LNCAP (cell line): ENCODE results near the gene RELL1.

Experiments used
- TF ChIP-seq, protein P1 (sequence below): fragments of 450-650 bp; IDR thresholded peaks from 2 replicates; pipeline ENCODE4 v1.5.1; 2017; ENCODE audit warnings: mild to moderate bottlenecking

The RELL1 gene

DNA sequence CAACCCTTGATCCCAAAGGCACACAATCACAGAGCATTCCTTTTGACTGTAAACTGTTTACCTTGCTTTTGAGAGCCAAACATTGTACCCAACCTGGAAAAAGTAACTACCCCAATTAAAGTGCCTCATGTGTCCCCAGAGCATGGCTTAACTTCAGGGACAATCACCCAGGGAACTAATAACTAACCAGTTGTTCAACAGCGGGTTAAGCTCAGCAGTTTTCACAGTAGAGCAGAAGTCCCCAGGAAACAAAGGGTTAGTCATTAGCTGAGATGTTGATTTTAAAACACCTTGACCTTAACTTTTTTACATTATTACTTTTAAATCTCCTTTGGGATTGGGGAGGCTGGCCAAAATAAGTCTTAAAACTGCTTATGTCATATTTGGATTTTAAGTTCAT, 94.8 kb downstream of the RELL1 start:
- TF ChIP-seq, protein P1, sequence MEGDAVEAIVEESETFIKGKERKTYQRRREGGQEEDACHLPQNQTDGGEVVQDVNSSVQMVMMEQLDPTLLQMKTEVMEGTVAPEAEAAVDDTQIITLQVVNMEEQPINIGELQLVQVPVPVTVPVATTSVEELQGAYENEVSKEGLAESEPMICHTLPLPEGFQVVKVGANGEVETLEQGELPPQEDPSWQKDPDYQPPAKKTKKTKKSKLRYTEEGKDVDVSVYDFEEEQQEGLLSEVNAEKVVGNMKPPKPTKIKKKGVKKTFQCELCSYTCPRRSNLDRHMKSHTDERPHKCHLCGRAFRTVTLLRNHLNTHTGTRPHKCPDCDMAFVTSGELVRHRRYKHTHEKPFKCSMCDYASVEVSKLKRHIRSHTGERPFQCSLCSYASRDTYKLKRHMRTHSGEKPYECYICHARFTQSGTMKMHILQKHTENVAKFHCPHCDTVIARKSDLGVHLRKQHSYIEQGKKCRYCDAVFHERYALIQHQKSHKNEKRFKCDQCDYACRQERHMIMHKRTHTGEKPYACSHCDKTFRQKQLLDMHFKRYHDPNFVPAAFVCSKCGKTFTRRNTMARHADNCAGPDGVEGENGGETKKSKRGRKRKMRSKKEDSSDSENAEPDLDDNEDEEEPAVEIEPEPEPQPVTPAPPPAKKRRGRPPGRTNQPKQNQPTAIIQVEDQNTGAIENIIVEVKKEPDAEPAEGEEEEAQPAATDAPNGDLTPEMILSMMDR, result no peak

DNA sequence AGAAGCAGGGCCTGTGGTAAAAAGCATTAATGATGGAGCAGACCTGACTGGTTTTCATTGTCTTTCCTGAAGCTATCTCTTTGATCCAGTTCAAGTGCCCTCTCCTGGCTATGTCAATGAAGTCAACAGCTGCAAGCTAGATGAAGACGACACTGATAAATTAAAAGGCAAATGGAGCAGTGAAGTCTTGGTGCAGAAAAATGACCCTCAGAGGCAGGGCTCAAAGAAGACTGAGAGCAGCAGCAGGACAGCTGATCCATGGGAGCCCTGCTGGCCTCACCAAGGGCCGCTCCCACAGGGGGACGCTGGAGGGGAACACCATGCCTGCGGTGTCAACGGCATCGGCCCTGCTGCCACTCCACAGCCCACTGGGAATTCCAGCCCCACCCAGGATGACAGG, 96.2 kb downstream of the RELL1 start:
- TF ChIP-seq, protein P1, result no peak

DNA sequence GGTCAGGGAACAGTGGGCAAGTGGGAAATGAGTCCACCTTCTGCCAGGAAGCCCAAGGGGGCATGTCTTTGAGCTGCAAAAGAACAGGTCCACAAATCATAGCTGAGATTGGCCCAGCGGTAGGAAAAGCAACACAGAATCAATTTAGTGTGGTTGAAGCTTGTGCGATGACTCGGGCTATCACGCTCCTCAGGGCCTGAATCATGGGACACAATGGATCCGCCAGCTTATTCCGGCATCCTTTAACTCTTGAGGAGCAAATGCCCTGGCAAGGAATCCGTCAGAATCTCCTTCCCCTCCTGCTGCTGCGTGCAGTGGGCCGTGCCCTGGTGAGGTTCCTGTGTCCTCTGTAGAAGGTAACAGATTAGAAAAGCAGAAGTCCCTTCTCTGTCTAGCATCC, 98.0 kb downstream of the RELL1 start:
- TF ChIP-seq, protein P1, result no peak

DNA sequence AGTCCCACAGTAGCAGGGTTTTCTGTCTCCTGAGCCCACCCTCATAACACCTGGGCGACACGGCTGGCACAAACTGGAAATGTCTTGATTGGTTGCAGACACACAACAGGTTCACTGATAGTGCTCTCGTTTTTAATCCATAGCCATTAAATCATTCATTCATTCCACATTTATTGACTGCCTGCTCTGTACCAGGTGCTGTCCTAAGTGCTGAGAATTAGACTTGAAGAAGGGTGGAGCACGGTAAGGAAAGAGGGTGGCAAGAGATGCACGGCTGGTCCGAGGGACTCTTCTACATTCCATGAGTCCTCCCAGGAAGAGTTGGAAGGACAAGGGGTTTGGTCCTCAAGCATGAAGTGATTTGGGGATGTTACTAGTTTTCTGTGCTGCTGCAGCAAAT, 100.0 kb downstream of the RELL1 start:
- TF ChIP-seq, protein P1, result no peak

DNA sequence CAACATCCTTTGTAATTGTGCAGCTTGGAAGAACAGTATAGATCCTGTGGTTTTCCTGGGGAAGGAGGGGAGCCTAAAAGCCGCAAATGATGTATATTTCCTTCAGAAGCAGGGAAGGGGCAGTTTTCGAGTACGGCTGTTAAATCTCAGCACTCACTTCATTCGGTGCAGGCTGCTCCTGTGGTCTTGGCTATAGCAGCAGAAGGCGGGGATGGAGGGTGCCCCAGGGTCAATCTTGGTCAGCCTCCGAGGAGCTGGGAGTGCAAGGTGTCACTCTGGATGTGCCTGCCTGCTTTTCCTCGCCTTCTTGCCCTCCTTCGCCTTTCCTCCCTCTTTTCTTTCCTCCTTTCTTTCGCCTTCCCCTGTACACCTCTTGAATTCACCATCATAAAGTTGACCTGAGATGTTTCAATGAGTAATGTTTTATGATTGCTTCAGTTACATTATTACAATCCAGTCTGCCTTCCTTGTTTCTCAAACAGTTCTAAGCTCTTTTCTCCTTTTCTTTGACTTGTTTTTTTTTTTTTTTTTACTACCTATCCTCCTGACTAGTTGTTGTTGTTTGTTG, 101.6 kb downstream of the RELL1 start:
- TF ChIP-seq, protein P1, result no peak

DNA sequence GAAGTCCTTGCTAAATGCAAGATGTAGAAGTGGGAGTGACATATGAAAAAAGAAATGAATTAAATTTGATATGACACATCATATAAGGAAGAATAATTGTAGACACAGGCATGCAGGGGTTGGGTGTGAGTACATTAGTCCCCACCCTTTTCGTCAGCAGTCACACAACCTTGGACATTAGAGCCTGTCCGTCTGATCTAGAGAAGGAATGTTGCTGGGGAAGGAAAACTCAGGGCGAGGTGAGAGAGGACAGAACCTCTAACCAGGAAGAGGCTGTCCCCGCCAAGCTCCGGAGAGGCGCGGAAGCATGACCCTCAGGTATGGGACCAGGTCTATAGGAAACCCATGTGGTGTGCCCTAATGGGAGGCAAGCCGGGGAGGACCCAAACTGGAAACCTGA, 102.1 kb downstream of the RELL1 start:
- TF ChIP-seq, protein P1, result no peak

DNA sequence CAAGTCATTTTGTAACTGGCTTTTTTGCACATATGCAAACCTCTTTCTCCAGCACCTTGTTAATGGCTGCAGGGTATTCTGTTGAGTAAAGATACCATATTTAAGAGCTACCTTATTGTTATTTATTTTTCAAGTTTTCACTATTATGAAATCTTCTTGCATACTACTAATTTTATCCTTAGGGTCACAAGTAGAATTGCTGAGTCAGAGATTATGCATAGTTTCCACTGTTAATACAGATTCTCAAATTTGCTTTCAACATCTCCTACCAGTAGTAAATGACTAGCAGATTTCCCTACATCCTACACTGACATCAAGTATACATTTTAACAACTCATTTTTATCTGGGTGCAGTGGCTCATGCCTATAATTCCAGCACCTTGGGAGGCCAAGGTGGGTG, 112.6 kb downstream of the RELL1 start:
- TF ChIP-seq, protein P1, result no peak

DNA sequence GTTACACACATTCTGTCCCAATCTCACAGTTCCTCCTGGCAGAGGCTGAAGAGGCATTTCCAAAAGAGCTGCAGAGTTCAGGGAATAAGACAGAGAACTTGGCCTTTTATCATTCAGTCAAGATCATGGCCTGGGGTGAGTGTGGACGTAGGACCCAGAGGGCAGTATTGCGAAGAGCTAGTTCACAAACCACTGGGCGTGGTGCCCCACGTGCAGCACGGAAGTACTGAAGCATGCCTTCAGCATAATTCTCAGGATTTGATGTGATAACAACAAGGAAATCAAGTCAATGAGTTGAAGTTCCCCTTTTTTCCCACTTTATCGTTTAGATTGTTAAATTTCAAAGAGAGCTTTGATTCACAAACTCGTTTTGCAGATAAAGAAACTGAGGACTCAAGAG, 117.7 kb downstream of the RELL1 start:
- TF ChIP-seq, protein P1, result no peak
